ENCODE data around the gene SLC37A1.

DNA sequence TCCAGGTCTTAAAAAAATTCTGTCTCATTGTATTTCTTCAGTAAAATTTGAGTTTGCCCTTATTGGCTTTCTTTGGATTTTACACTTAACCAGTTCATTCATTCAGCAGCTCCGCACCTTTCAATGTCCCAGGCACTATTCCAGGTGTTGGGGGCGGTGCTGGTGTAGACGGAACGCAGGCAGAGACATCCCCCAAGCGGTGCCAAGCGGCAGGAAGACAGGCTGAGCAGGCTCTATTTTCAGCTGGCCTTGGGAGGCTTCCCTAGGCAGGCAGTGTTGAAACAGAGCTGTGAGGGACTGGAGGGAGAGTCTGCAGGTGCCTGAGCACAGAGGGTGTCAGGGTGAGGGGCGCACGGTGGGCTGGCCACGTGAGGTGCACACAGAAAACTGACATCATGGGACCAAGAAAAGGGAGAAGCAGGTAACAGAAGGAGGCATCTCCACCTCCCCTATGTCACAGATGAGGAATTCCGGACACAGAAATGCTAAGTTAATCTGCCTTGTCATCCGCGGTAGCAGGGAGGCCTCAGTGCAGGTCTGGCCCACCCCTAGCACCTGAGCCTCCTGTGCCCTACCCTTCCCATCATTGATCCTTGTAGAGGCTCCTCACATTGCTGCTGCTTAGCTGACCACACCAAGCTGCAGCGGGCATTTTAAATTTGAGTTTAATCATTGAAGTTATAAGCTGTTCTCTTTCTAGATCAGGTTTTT, 40.8 kb downstream of the SLC37A1 start:
- TF ChIP-seq, protein P1, sequence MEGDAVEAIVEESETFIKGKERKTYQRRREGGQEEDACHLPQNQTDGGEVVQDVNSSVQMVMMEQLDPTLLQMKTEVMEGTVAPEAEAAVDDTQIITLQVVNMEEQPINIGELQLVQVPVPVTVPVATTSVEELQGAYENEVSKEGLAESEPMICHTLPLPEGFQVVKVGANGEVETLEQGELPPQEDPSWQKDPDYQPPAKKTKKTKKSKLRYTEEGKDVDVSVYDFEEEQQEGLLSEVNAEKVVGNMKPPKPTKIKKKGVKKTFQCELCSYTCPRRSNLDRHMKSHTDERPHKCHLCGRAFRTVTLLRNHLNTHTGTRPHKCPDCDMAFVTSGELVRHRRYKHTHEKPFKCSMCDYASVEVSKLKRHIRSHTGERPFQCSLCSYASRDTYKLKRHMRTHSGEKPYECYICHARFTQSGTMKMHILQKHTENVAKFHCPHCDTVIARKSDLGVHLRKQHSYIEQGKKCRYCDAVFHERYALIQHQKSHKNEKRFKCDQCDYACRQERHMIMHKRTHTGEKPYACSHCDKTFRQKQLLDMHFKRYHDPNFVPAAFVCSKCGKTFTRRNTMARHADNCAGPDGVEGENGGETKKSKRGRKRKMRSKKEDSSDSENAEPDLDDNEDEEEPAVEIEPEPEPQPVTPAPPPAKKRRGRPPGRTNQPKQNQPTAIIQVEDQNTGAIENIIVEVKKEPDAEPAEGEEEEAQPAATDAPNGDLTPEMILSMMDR (IDR thresholded peaks at IDR 0.05 in 8 of 11, conservative IDR thresholded peaks at IDR 0.05 in 3 of 11): peak in 1 of 11 experiments; percentile 20
- no peak for TF ChIP-seq POLR2A (IDR thresholded peaks at IDR 0.05)

Data from spleen (tissue), 7 donors.